IMR-90 (cell line): ENCODE data around the gene SYT2. TPM values are rescaled to one million over a fixed set of nuclear protein-coding genes. Genes with fewer than 3 reads are reported as not detected.

Experiments
- ATAC-seq: fragments of 200-7000 bp; cut with Tn5 transposase; 2 replicates; pipeline ENCODE4 v1.9.1; 2020; ENCODE audit warnings: low read depth, mild to moderate bottlenecking, moderate library complexity
- BruUV-seq: library from RNA; stranded (reverse); fragments of 400-500 nt; replicated peaks from 2 replicates; lab custom pipeline; 2021; lab: Mats Ljungman, UMichigan
- CTCF ChIA-PET: fragments of 300-600 bp; formaldehyde crosslinking; extraction: SDS; loops from one replicate; lab custom pipeline; 2021; ENCODE audit warnings: antibody characterized with exemption; lab: Yijun Ruan, JAX
- POLR2A ChIA-PET: fragments of 300-600 bp; sonication (Branson Sonifier 250); formaldehyde crosslinking; loops from one replicate; lab custom pipeline; 2022; ENCODE audit warnings: antibody characterized with exemption; ENCODE audit not compliant: unreplicated experiment; lab: Charles Lee
- DNase-seq: peaks from one replicate; pipeline ENCODE4 v3.0.0; 2013
- H2AFZ ChIP-seq: replicated peaks from 2 replicates; pipeline ENCODE3; 2013; ENCODE audit warnings: low read length, mild to moderate bottlenecking; ENCODE audit not compliant: poor library complexity
- H2AK5ac ChIP-seq: 2 replicates; pipeline ENCODE4 v1.6.1; 2013; ENCODE audit warnings: low read depth, low read length, inconsistent platforms
- H2AK9ac ChIP-seq: replicated peaks from 2 replicates; pipeline ENCODE3; 2013; ENCODE audit warnings: mild to moderate bottlenecking, low read depth, low read length, moderate library complexity; ENCODE audit not compliant: poor library complexity
- H2BK120ac ChIP-seq: 2 replicates; pipeline ENCODE4 v1.6.1; 2013; ENCODE audit warnings: low read depth, low read length, inconsistent platforms
- H2BK15ac ChIP-seq: 3 replicates; pipeline ENCODE4 v1.6.1; 2013; ENCODE audit warnings: low read depth, low read length, inconsistent platforms
- H2BK20ac ChIP-seq: 2 replicates; pipeline ENCODE4 v1.6.1; 2013; ENCODE audit warnings: low read depth, mild to moderate bottlenecking, inconsistent platforms, low read length, moderate library complexity
- H2BK5ac ChIP-seq: 2 replicates; pipeline ENCODE4 v1.6.1; 2013; ENCODE audit warnings: mild to moderate bottlenecking, low read depth, low read length, inconsistent platforms; ENCODE audit not compliant: poor library complexity, severe bottlenecking
- H3K14ac ChIP-seq: replicated peaks from 2 replicates; pipeline ENCODE4 v1.6.1; 2013; ENCODE audit warnings: low read depth, low read length, inconsistent platforms
- H3K18ac ChIP-seq: 2 replicates; pipeline ENCODE4 v1.6.1; 2013; ENCODE audit warnings: low read depth, low read length, control low read depth
- H3K23ac ChIP-seq: 2 replicates; pipeline ENCODE4 v1.6.1; 2013; ENCODE audit warnings: low read depth, low read length, inconsistent platforms
- H3K27ac ChIP-seq: 2 replicates; pipeline ENCODE4 v1.5.1; 2013; ENCODE audit warnings: mild to moderate bottlenecking, control low read depth, low read length; ENCODE audit not compliant: insufficient read depth
- H3K27me3 ChIP-seq: 2 replicates; pipeline ENCODE4 v1.6.1; 2013; ENCODE audit warnings: low read length; ENCODE audit not compliant: control insufficient read depth, insufficient read depth
- H3K36me3 ChIP-seq: 2 replicates; pipeline ENCODE4 v1.6.1; 2013; ENCODE audit warnings: low read length, mixed read lengths; ENCODE audit not compliant: control insufficient read depth, insufficient read depth
- H3K4ac ChIP-seq: 2 replicates; pipeline ENCODE4 v1.6.1; 2013; ENCODE audit warnings: low read depth, low read length, inconsistent platforms
- H3K4me1 ChIP-seq: 2 replicates; pipeline ENCODE4 v1.6.1; 2013; ENCODE audit warnings: low read length, mixed read lengths; ENCODE audit not compliant: control insufficient read depth, insufficient read depth
- H3K4me2 ChIP-seq: 2 replicates; pipeline ENCODE4 v1.6.1; 2013; ENCODE audit warnings: low read depth, mild to moderate bottlenecking, control low read depth, low read length, moderate library complexity
- H3K4me3 ChIP-seq: 2 replicates; pipeline ENCODE4 v1.5.1; 2013; ENCODE audit warnings: low read depth, mild to moderate bottlenecking, control low read depth, low read length, moderate library complexity; ENCODE audit not compliant: insufficient read depth
- H3K56ac ChIP-seq: 2 replicates; pipeline ENCODE4 v1.6.1; 2013; ENCODE audit warnings: low read length, inconsistent platforms; ENCODE audit not compliant: insufficient read depth; ENCODE audit errors: extremely low read depth
- H3K79me1 ChIP-seq, 2 experiments: 2 replicates each; pipeline ENCODE4 v1.6.1; 2013; ENCODE audit warnings: low read length in 2 of 2, inconsistent platforms in 1 of 2, low read depth in 1 of 2
- H3K9ac ChIP-seq: 2 replicates; pipeline ENCODE4 v1.6.1; 2013; ENCODE audit warnings: low read depth, low read length, control low read depth
- H3K9me1 ChIP-seq: 2 replicates; pipeline ENCODE4 v1.6.1; 2013; ENCODE audit warnings: low read length, inconsistent platforms; ENCODE audit not compliant: insufficient read depth
- H3K9me3 ChIP-seq: 2 replicates; pipeline ENCODE4 v1.6.1; 2013; ENCODE audit warnings: low read length; ENCODE audit not compliant: control insufficient read depth, insufficient read depth
- H4K20me1 ChIP-seq: 2 replicates; pipeline ENCODE4 v1.6.1; 2013; ENCODE audit warnings: low read length, inconsistent platforms; ENCODE audit not compliant: insufficient read depth
- H4K5ac ChIP-seq: 2 replicates; pipeline ENCODE4 v1.6.1; 2013; ENCODE audit warnings: mild to moderate bottlenecking, low read depth, low read length, control low read depth
- H4K8ac ChIP-seq, 2 experiments: 2 replicates each; pipeline ENCODE4 v1.6.1; 2013; ENCODE audit warnings: low read depth in 2 of 2, low read length in 2 of 2, control low read depth in 1 of 2, inconsistent platforms in 1 of 2
- H4K91ac ChIP-seq: 2 replicates; pipeline ENCODE4 v1.6.1; 2013; ENCODE audit warnings: low read depth, low read length, inconsistent platforms; ENCODE audit not compliant: insufficient read depth
- BHLHE40 ChIP-seq: fragments of 150-350 bp; IDR thresholded peaks from 2 replicates; pipeline ENCODE4 v1.6.1; 2016; ENCODE audit warnings: mild to moderate bottlenecking, low read depth, low read length
- CEBPB ChIP-seq: IDR thresholded peaks from 2 replicates; pipeline ENCODE4 v1.6.1; 2012; ENCODE audit warnings: low read depth, low read length, improper control_type of control experiment
- CHD1 ChIP-seq: IDR thresholded peaks from 2 replicates; pipeline ENCODE4 v1.6.1; 2012; ENCODE audit warnings: low read depth, low read length, improper control_type of control experiment
- MAFK ChIP-seq: IDR thresholded peaks from 2 replicates; pipeline ENCODE4 v1.6.1; 2012; ENCODE audit warnings: low read depth, low read length, improper control_type of control experiment
- MAZ ChIP-seq: IDR thresholded peaks from 2 replicates; pipeline ENCODE4 v1.6.1; 2012; ENCODE audit warnings: low read depth, mild to moderate bottlenecking, low read length, improper control_type of control experiment, moderate library complexity, borderline replicate concordance
- NFE2L2 ChIP-seq: fragments of 150-350 bp; IDR thresholded peaks from 2 replicates; pipeline ENCODE4 v1.6.1; 2016; ENCODE audit warnings: low read depth, mild to moderate bottlenecking, low read length
- POLR2A ChIP-seq: IDR thresholded peaks from 2 replicates; pipeline ENCODE4 v1.6.1; 2012; ENCODE audit warnings: mild to moderate bottlenecking, low read depth, low read length
- RCOR1 ChIP-seq: IDR thresholded peaks from 2 replicates; pipeline ENCODE4 v1.6.1; 2012; ENCODE audit warnings: mild to moderate bottlenecking, low read length, improper control_type of control experiment; ENCODE audit not compliant: insufficient replicate concordance
- WGBS, 2 experiments: methylation state at CpG; one replicate each; pipeline versions ENCODE4 v1.1.5 to v1.1.7; 2013; ENCODE audit warnings: missing lambda C conversion rate in 2 of 2; ENCODE audit not compliant: insufficient read length in 1 of 2; ENCODE audit errors: extremely low coverage in 2 of 2; 5-methylcytosine and 5-hydroxymethylcytosine counted together
- dilution Hi-C: fragments of 300-500 bp; cut with HindIII; formaldehyde crosslinking; loops from one replicate; pipeline ENCODE4 v1.14.3; 2018; ENCODE audit warnings: low sequenced_read_pairs; ENCODE audit not compliant: unreplicated experiment
- in situ Hi-C: fragments of 300-500 bp; cut with MboI; formaldehyde crosslinking; loops from 3 replicates; pipeline ENCODE4 v1.14.3; 2019; ENCODE audit warnings: low sequenced_read_pairs, inconsistent platforms, mixed read lengths
- intact Hi-C: fragments of 100-400 bp; cut with micrococcal nuclease; formaldehyde crosslinking; loops from 2 replicates; pipeline ENCODE4 v1.10.0; 2022
- polyA plus RNA-seq, 3 experiments: library from polyadenylated mRNA; depleted of rRNA; stranded (reverse); fragments of >200 nt; gene quantifications; 2 replicates each; pipeline ENCODE4 v1.2.3, GENCODE V29; 2012; ENCODE audit warnings: low replicate concordance in 1 of 3
- total RNA-seq: library from RNA; depleted of rRNA; stranded (reverse); fragments of >200 nt; gene quantifications from 2 replicates; pipeline ENCODE4 v1.2.3, GENCODE V29; 2012
- TF ChIP-seq, protein P1 (sequence below): fragments of 150-350 bp; IDR thresholded peaks from 2 replicates; pipeline ENCODE4 v1.6.1; 2016; ENCODE audit warnings: low read depth, mild to moderate bottlenecking, low read length, moderate library complexity, borderline replicate concordance

SYT2 gene
- total and polyA plus RNA-seq, 2 of the 4 experiments (the other 2 are of a cell fraction): under 0.01 TPM

DNA sequence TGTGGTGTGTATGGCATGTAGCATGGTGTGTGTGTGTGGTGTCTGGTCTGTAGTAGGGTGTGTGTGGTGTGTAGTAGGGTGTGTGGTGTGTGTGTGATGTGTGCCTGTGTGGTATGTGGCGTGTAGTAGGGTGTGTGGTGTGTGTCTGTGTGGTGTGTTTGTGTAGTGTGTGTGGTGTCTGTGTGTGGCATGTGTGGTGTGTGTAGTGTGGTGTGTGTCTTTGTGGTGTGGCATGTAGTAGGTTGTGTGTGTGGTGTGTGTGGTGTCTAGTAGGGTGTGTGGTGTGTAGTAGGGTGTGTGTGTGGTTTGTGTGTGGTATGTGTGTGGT lies 85.5 kb downstream of the SYT2 start:
- H2AFZ ChIP-seq: peak overlapping the region; percentile 85
- peaks cover 22% of the 10 kb centered on the region for H3K9me1 ChIP-seq
- H3K27me3 ChIP-seq: no peaks in the 10 kb centered on the region
- H3K9me3 ChIP-seq: no peaks in the 10 kb centered on the region
- H3K4me3 ChIP-seq: no peak overlapping the region
- H2BK15ac ChIP-seq: peak overlapping the region; percentile 95; the same call in 2 of the 3 replicates
- H3K79me1 ChIP-seq: peaks cover 0 to 7% of the 10 kb centered on the region in 2 experiments; a peak in 1 of 4 replicates
- H3K23ac ChIP-seq: peak overlapping the region; percentile 64
- no peak overlapping the region for H3K4me2 ChIP-seq
- no TSS peak for BruUV-seq
- H2BK5ac ChIP-seq: peak overlapping the region; percentile 99
- ATAC-seq (no peak), DNase-seq (peak; percentile 10)
- dilution Hi-C loops (no loop called here), intact Hi-C loops (loop anchor here (1.0 to 5.0 kb wide), 2 partner anchors 123 to 282 kb away; partner anchors contain the start of gene UBE2T), in situ Hi-C loops (no loop called here)
- peak overlapping the region; percentile 43; the same call in 1 of the 2 replicates for H3K18ac ChIP-seq
- no peak overlapping the region for H4K5ac ChIP-seq
- 77% methylated on average over 1 of the region's 1 CpG; no CpG with 5 or more reads in 1 of the 2 experiments for WGBS, 2 experiments
- H3K27ac ChIP-seq: no peak overlapping the region
- H2BK20ac ChIP-seq: peak overlapping the region; percentile 95
- TF ChIP-seq MAFK: no peak
- no peak for TF ChIP-seq POLR2A
- TF ChIP-seq CHD1: no peak
- TF ChIP-seq, protein P1, sequence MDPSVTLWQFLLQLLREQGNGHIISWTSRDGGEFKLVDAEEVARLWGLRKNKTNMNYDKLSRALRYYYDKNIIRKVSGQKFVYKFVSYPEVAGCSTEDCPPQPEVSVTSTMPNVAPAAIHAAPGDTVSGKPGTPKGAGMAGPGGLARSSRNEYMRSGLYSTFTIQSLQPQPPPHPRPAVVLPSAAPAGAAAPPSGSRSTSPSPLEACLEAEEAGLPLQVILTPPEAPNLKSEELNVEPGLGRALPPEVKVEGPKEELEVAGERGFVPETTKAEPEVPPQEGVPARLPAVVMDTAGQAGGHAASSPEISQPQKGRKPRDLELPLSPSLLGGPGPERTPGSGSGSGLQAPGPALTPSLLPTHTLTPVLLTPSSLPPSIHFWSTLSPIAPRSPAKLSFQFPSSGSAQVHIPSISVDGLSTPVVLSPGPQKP: no peak
- no peak for TF ChIP-seq CEBPB
- no peak for TF ChIP-seq NFE2L2
- no peak for TF ChIP-seq RCOR1
- TF ChIP-seq MAZ: no peak
- no peak for TF ChIP-seq BHLHE40
- H3K56ac ChIP-seq: no peak overlapping the region
- peak overlapping the region; percentile 100 for H2AK5ac ChIP-seq
- peaks cover 7% of the 10 kb centered on the region for H3K4me1 ChIP-seq
- ChIA-PET POLR2A (no interaction called here), CTCF (interaction anchor here (1.0 kb wide), 1 partner anchor 160 kb away, joined by 3 read pairs; no protein-coding TSS in a partner anchor)
- H3K14ac ChIP-seq: peak overlapping the region; percentile 97
- no peaks in the 10 kb centered on the region; the same call in 1 of the 2 replicates for H4K20me1 ChIP-seq
- H3K4ac ChIP-seq: peak overlapping the region; percentile 73
- no peak overlapping the region for H3K9ac ChIP-seq
- H4K8ac ChIP-seq: peak overlapping the region; percentile 9 to 66; a peak in 2 of 4 replicates
- H2AK9ac ChIP-seq: peak overlapping the region; percentile 93
- no peaks in the 10 kb centered on the region for H3K36me3 ChIP-seq
- H2BK120ac ChIP-seq: peak overlapping the region; percentile 88
- peak overlapping the region; percentile 75 for H4K91ac ChIP-seq
